Esophagus muscularis mucosa (tissue), 3 donors: ENCODE data around the gene LYPLA2.

ENCODE experiments used
- POLR2A ChIP-seq: fragments of 450-650 bp; IDR thresholded peaks from one replicate; pipeline ENCODE4 v1.6.1; 2017; ENCODE audit warnings: antibody characterized with exemption, moderate library complexity, mild to moderate bottlenecking, low read depth
- TF ChIP-seq, protein P1 (sequence below), 3 experiments: fragments of 200-600 bp in 2 of 3; fragments of 450-650 bp in 1 of 3; sonication (generic) in 2 of 3; IDR thresholded peaks; one replicate each; pipeline ENCODE4 v1.5.1; 2017 to 2019; ENCODE audit warnings: antibody characterized with exemption in 3 of 3, mild to moderate bottlenecking in 2 of 3, moderate library complexity in 1 of 3

GRCh38 chr1:23793861-23794731 lies 3.2 kb downstream of the LYPLA2 start:
- TF ChIP-seq POLR2A: no peak
- TF ChIP-seq, protein P1, sequence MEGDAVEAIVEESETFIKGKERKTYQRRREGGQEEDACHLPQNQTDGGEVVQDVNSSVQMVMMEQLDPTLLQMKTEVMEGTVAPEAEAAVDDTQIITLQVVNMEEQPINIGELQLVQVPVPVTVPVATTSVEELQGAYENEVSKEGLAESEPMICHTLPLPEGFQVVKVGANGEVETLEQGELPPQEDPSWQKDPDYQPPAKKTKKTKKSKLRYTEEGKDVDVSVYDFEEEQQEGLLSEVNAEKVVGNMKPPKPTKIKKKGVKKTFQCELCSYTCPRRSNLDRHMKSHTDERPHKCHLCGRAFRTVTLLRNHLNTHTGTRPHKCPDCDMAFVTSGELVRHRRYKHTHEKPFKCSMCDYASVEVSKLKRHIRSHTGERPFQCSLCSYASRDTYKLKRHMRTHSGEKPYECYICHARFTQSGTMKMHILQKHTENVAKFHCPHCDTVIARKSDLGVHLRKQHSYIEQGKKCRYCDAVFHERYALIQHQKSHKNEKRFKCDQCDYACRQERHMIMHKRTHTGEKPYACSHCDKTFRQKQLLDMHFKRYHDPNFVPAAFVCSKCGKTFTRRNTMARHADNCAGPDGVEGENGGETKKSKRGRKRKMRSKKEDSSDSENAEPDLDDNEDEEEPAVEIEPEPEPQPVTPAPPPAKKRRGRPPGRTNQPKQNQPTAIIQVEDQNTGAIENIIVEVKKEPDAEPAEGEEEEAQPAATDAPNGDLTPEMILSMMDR (IDR thresholded peaks at IDR 0.05): no peak
